Activated T-cell treated with anti-CD3 and anti-CD28 coated beads, Interleukin-2, amount 50 U/mL, for 4 hours (primary cell): ENCODE measurements around the gene ACR. TPM values are rescaled to one million over a fixed set of nuclear protein-coding genes. Genes with fewer than 3 reads are reported as not detected.

Source experiments
- ATAC-seq, 2 donors: fragments of 200-7000 bp; cut with Tn5 transposase; one replicate each; pipeline ENCODE4 v1.10.0; 2021
- DNase-seq: peaks from one replicate; pipeline ENCODE4 v3.0.0-alpha.2; 2020
- H3K27me3 Mint-ChIP-seq: one replicate; pipeline ENCODE4 v1.8.0; 2021; ENCODE audit warnings: low read depth, mixed read lengths
- H3K36me3 Mint-ChIP-seq: one replicate; pipeline ENCODE4 v1.8.0; 2022; ENCODE audit warnings: mixed read lengths; ENCODE audit not compliant: insufficient read depth
- H3K4me1 Mint-ChIP-seq: one replicate; pipeline ENCODE4 v1.8.0; 2021; ENCODE audit warnings: low read depth, mixed read lengths
- H3K4me3 Mint-ChIP-seq: one replicate; pipeline ENCODE4 v1.8.0; 2021; ENCODE audit warnings: mild to moderate bottlenecking, moderate library complexity, mixed read lengths
- H3K9me3 Mint-ChIP-seq: one replicate; pipeline ENCODE4 v1.8.0; 2021; ENCODE audit warnings: mixed read lengths
- total RNA-seq, 3 donors: library from RNA; stranded (reverse); gene quantifications; one replicate each; pipeline ENCODE4 v1.2.1, GENCODE V29; 2021

Gene ACR
- total RNA-seq, 3 donors from 2014 or later, result not detected

DNA sequence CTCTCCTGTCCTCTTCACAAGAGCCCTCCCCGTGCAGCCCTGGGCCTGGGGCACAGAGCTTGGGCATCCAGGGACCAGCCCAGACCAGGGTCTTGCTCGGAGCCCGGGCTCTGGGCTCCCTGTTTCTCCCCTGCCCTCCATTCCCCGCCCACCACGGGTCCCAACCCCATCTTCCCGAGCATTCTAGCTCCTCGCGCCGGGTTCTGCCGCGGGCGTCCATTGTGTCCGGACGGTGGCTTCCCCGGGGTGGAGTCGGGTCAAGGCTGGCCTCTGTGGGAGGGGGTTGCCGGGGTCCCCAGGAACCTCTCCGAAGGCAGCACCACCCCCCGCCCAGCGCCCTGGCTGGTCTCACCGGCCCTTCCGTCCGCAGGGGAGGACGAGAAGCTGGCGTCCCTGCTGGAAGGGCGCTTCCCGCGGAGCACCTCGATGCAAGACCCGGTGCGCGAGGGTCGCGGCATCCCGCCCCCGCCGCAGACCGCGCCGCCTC lies 18.1 kb upstream of the ACR start:
- ATAC-seq, result no peak
- no peak for DNase-seq
- Mint-ChIP-seq H3K9me3 (no peaks in the 10 kb centered on the region), H3K27me3 (no peaks in the 10 kb centered on the region), H3K36me3 (no peaks in the 10 kb centered on the region), H3K4me1 (no peaks in the 10 kb centered on the region), H3K4me3 (no peak overlapping the region)

GRCh38 chr22:50720301-50721256 lies 17.4 kb upstream of the ACR start:
- Mint-ChIP-seq H3K36me3 (no peaks in the 10 kb centered on the region), H3K4me3 (no peak overlapping the region), H3K27me3 (no peaks in the 10 kb centered on the region), H3K4me1 (no peaks in the 10 kb centered on the region), H3K9me3 (no peaks in the 10 kb centered on the region)
- DNase-seq (no peak), ATAC-seq (no peak)

DNA sequence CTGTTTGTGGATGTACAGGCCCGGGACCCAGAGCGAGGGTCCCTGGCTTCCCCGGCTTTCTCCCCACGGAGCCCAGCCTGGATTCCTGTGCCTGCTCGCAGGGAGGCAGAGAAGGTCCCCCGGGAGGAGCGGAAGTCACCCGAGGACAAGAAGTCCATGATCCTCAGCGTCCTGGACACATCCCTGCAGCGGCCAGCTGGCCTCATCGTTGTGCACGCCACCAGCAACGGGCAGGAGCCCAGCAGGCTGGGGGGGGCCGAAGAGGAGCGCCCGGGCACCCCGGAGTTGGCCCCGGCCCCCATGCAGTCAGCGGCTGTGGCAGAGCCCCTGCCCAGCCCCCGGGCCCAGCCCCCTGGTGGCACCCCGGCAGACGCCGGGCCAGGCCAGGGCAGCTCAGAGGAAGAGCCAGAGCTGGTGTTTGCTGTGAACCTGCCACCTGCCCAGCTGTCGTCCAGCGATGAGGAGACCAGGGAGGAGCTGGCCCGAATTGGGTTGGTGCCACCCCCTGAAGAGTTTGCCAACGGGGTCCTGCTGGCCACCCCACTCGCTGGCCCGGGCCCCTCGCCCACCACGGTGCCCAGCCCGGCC lies 16.7 kb upstream of the ACR start:
- H3K4me3 Mint-ChIP-seq, result no peak overlapping the region
- no peaks in the 10 kb centered on the region for H3K36me3 Mint-ChIP-seq
- no peaks in the 10 kb centered on the region for H3K4me1 Mint-ChIP-seq
- no peaks in the 10 kb centered on the region for H3K27me3 Mint-ChIP-seq
- no peaks in the 10 kb centered on the region for H3K9me3 Mint-ChIP-seq
- no peak for DNase-seq
- ATAC-seq, result no peak

DNA sequence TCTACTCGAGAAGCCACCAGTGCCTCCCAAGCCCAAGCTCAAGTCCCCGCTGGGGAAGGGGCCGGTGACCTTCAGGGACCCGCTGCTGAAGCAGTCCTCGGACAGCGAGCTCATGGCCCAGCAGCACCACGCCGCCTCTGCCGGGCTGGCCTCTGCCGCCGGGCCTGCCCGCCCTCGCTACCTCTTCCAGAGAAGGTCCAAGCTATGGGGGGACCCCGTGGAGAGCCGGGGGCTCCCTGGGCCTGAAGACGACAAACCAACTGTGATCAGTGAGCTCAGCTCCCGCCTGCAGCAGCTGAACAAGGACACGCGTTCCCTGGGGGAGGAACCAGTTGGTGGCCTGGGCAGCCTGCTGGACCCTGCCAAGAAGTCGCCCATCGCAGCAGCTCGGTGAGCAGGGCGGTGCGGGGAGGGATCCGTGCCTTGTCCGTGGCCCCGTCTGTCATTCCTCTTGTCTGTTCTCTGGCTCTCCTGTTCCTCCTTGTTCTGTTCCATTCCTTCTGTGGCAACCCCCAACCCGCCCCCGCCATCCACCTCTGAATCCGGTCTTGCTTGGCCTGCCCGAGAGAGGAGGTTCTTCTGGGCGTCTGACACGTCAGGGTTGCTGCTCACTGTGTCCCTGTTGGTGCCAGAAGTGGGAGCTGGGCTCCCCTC lies 15.8 kb upstream of the ACR start:
- ATAC-seq (no peak), DNase-seq (no peak)
- Mint-ChIP-seq H3K9me3 (no peaks in the 10 kb centered on the region), H3K36me3 (no peaks in the 10 kb centered on the region), H3K4me3 (no peak overlapping the region), H3K4me1 (no peaks in the 10 kb centered on the region), H3K27me3 (no peaks in the 10 kb centered on the region)

- Mint-ChIP-seq H3K4me1 (no peaks in the 10 kb centered on the region), H3K27me3 (no peaks in the 10 kb centered on the region), H3K36me3 (no peaks in the 10 kb centered on the region), H3K9me3 (no peaks in the 10 kb centered on the region), H3K4me3 (no peak overlapping the region)
- no peak for ATAC-seq
- DNase-seq, result no peak
Observed at GRCh38 chr22:50722716-50723428, 15.1 kb upstream of the ACR start.

GRCh38 chr22:50723991-50724390 lies 14.0 kb upstream of the ACR start:
- H3K4me3 Mint-ChIP-seq, result no peak overlapping the region
- H3K36me3 Mint-ChIP-seq, result no peaks in the 10 kb centered on the region
- no peaks in the 10 kb centered on the region for H3K27me3 Mint-ChIP-seq
- no peaks in the 10 kb centered on the region for H3K9me3 Mint-ChIP-seq
- no peak for ATAC-seq
- no peak for DNase-seq
- H3K4me1 Mint-ChIP-seq, result no peaks in the 10 kb centered on the region

GRCh38 chr22:50724616-50725015 lies 13.4 kb upstream of the ACR start:
- H3K36me3 Mint-ChIP-seq, result no peaks in the 10 kb centered on the region
- ATAC-seq, result no peak

GRCh38 chr22:50725597-50725996 lies 12.4 kb upstream of the ACR start:
- H3K4me1 Mint-ChIP-seq, result no peaks in the 10 kb centered on the region
- no peaks in the 10 kb centered on the region for H3K9me3 Mint-ChIP-seq
- DNase-seq, result no peak
- no peak overlapping the region for H3K4me3 Mint-ChIP-seq
- no peaks in the 10 kb centered on the region for H3K36me3 Mint-ChIP-seq
- H3K27me3 Mint-ChIP-seq, result no peaks in the 10 kb centered on the region
- no peak for ATAC-seq

More at GRCh38 chr22:50724616-50725015, 13.4 kb upstream of the ACR start:
- no peak for DNase-seq
- no peaks in the 10 kb centered on the region for H3K9me3 Mint-ChIP-seq
- no peaks in the 10 kb centered on the region for H3K27me3 Mint-ChIP-seq
- H3K4me1 Mint-ChIP-seq, result no peaks in the 10 kb centered on the region
- H3K4me3 Mint-ChIP-seq, result no peak overlapping the region

- Mint-ChIP-seq H3K9me3 (no peaks in the 10 kb centered on the region), H3K36me3 (no peaks in the 10 kb centered on the region), H3K4me1 (no peaks in the 10 kb centered on the region), H3K4me3 (no peak overlapping the region), H3K27me3 (no peaks in the 10 kb centered on the region)
- DNase-seq, result no peak
- ATAC-seq, result no peak
Observed at GRCh38 chr22:50726643-50727340, 11.2 kb upstream of the ACR start.

GRCh38 chr22:50727678-50728522 lies 10.1 kb upstream of the ACR start:
- no peaks in the 10 kb centered on the region for H3K36me3 Mint-ChIP-seq
- H3K4me3 Mint-ChIP-seq, result no peak overlapping the region
- peaks cover 4% of the 10 kb centered on the region for H3K4me1 Mint-ChIP-seq
- DNase-seq (no peak), ATAC-seq (no peak)
- no peaks in the 10 kb centered on the region for H3K27me3 Mint-ChIP-seq
- no peaks in the 10 kb centered on the region for H3K9me3 Mint-ChIP-seq

DNA sequence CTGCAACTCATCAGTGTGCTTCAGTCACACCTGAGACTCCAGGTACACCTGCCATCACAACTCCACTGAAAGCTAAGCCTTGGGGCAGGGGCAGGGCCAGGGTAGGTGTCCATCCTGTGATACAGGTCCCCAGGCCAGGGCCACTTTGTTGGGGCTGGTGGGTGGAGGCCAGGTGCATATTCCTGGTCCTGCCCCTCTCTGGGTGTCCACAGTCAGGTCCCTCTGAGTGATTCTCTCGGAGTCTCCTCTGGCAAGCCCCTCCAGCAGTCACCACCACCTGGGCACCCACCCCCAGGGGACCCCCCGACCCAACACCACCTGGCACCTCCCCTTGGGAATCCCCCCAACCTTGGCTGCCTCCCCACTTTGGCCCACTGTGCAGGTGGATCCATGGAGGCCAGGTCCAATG lies 9.5 kb upstream of the ACR start:
- Mint-ChIP-seq H3K4me3 (no peak overlapping the region), H3K4me1 (peaks cover 4% of the 10 kb centered on the region), H3K27me3 (no peaks in the 10 kb centered on the region), H3K36me3 (no peaks in the 10 kb centered on the region), H3K9me3 (no peaks in the 10 kb centered on the region)
- DNase-seq, result no peak
- no peak for ATAC-seq

- H3K36me3 Mint-ChIP-seq, result no peaks in the 10 kb centered on the region
- H3K4me3 Mint-ChIP-seq, result no peak overlapping the region
- H3K9me3 Mint-ChIP-seq, result no peaks in the 10 kb centered on the region
- H3K4me1 Mint-ChIP-seq, result peaks cover 4% of the 10 kb centered on the region
- peaks cover 2% of the 10 kb centered on the region for H3K27me3 Mint-ChIP-seq
- DNase-seq (no peak), ATAC-seq (no peak)
Observed at GRCh38 chr22:50729391-50730012, 8.5 kb upstream of the ACR start.
